WTC11 (cell line): ENCODE data around the gene DTNBP1.

Experiments used
- ATF1 ChIP-seq: sonication (generic); formaldehyde crosslinking; IDR thresholded peaks from 2 replicates; pipeline ENCODE4 v1.8.1; 2023; ENCODE audit warnings: mild to moderate bottlenecking, moderate library complexity, missing genetic modification reagents
- JUN ChIP-seq: sonication (generic); formaldehyde crosslinking; IDR thresholded peaks from 2 replicates; pipeline ENCODE4 v1.8.0; 2023; ENCODE audit warnings: mild to moderate bottlenecking, missing genetic modification reagents
- NFATC4 ChIP-seq: fragments of 250-450 bp; sonication (Bioruptor Pico); IDR thresholded peaks from 2 replicates; pipeline ENCODE4 v1.9.0; 2021; ENCODE audit warnings: mild to moderate bottlenecking
- NR1H2 ChIP-seq: sonication (generic); formaldehyde crosslinking; IDR thresholded peaks from 2 replicates; pipeline ENCODE4 v1.9.0; 2021; ENCODE audit warnings: mild to moderate bottlenecking, moderate library complexity, missing genetic modification reagents
- RELA ChIP-seq: sonication (generic); formaldehyde crosslinking; IDR thresholded peaks from 2 replicates; pipeline ENCODE4 v1.8.1; 2022; ENCODE audit warnings: missing genetic modification reagents, mild to moderate bottlenecking, borderline replicate concordance
- TF ChIP-seq, protein P1 (sequence below): fragments of 200-600 bp; IDR thresholded peaks from 2 replicates; pipeline ENCODE4 v1.8.0; 2022; ENCODE audit warnings: antibody characterized with exemption
- TF ChIP-seq, protein P2 (sequence below): sonication (generic); formaldehyde crosslinking; IDR thresholded peaks from 2 replicates; pipeline ENCODE4 v1.8.0; 2022; ENCODE audit warnings: mild to moderate bottlenecking, missing genetic modification reagents
- TF ChIP-seq, protein P3 (sequence below): sonication (generic); formaldehyde crosslinking; IDR thresholded peaks from 2 replicates; pipeline ENCODE4 v1.8.1; 2023; ENCODE audit warnings: mild to moderate bottlenecking, missing genetic modification reagents, moderate library complexity
- TF ChIP-seq, protein P4 (sequence below): sonication (generic); formaldehyde crosslinking; IDR thresholded peaks from 2 replicates; pipeline ENCODE4 v1.8.0; 2023; ENCODE audit warnings: mild to moderate bottlenecking, missing genetic modification reagents

DNA sequence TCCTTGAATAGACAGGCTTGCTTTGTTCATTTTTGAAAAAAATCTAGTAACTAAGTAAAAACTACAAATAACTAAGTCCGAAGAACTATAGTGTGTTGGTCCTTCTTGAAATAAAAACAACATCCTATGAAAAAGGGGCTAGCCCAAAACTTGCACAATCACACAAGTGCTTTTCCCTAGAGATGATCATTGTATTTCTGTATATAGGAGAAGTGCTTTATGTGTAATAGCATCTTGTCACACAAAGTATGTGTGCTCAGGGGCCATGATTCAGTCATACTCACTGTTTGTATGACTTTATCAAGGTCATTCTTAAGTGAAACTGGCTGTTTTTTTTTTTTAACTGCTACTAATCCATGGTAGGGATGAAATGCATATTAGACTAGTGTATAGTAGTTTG lies 179.8 kb downstream of the DTNBP1 start:
- TF ChIP-seq NFATC4 (CRISPR knock-in tag): no peak
- TF ChIP-seq JUN (CRISPR knock-in tag): no peak
- TF ChIP-seq, protein P1, sequence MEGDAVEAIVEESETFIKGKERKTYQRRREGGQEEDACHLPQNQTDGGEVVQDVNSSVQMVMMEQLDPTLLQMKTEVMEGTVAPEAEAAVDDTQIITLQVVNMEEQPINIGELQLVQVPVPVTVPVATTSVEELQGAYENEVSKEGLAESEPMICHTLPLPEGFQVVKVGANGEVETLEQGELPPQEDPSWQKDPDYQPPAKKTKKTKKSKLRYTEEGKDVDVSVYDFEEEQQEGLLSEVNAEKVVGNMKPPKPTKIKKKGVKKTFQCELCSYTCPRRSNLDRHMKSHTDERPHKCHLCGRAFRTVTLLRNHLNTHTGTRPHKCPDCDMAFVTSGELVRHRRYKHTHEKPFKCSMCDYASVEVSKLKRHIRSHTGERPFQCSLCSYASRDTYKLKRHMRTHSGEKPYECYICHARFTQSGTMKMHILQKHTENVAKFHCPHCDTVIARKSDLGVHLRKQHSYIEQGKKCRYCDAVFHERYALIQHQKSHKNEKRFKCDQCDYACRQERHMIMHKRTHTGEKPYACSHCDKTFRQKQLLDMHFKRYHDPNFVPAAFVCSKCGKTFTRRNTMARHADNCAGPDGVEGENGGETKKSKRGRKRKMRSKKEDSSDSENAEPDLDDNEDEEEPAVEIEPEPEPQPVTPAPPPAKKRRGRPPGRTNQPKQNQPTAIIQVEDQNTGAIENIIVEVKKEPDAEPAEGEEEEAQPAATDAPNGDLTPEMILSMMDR: no peak
- no peak for TF ChIP-seq NR1H2
- no peak for TF ChIP-seq ATF1 (CRISPR knock-in tag)
- TF ChIP-seq, protein P2, sequence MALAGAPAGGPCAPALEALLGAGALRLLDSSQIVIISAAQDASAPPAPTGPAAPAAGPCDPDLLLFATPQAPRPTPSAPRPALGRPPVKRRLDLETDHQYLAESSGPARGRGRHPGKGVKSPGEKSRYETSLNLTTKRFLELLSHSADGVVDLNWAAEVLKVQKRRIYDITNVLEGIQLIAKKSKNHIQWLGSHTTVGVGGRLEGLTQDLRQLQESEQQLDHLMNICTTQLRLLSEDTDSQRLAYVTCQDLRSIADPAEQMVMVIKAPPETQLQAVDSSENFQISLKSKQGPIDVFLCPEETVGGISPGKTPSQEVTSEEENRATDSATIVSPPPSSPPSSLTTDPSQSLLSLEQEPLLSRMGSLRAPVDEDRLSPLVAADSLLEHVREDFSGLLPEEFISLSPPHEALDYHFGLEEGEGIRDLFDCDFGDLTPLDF (CRISPR knock-in tag): no peak
- TF ChIP-seq, protein P3, sequence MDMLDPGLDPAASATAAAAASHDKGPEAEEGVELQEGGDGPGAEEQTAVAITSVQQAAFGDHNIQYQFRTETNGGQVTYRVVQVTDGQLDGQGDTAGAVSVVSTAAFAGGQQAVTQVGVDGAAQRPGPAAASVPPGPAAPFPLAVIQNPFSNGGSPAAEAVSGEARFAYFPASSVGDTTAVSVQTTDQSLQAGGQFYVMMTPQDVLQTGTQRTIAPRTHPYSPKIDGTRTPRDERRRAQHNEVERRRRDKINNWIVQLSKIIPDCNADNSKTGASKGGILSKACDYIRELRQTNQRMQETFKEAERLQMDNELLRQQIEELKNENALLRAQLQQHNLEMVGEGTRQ (CRISPR knock-in tag): no peak
- TF ChIP-seq, protein P4, sequence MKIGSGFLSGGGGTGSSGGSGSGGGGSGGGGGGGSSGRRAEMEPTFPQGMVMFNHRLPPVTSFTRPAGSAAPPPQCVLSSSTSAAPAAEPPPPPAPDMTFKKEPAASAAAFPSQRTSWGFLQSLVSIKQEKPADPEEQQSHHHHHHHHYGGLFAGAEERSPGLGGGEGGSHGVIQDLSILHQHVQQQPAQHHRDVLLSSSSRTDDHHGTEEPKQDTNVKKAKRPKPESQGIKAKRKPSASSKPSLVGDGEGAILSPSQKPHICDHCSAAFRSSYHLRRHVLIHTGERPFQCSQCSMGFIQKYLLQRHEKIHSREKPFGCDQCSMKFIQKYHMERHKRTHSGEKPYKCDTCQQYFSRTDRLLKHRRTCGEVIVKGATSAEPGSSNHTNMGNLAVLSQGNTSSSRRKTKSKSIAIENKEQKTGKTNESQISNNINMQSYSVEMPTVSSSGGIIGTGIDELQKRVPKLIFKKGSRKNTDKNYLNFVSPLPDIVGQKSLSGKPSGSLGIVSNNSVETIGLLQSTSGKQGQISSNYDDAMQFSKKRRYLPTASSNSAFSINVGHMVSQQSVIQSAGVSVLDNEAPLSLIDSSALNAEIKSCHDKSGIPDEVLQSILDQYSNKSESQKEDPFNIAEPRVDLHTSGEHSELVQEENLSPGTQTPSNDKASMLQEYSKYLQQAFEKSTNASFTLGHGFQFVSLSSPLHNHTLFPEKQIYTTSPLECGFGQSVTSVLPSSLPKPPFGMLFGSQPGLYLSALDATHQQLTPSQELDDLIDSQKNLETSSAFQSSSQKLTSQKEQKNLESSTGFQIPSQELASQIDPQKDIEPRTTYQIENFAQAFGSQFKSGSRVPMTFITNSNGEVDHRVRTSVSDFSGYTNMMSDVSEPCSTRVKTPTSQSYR (CRISPR knock-in tag): no peak
- TF ChIP-seq RELA (CRISPR knock-in tag): no peak
